Body of pancreas (tissue), 4 donors: ENCODE results near the gene ZFYVE21.

ENCODE experiments used
- CTCF ChIP-seq, 7 experiments: fragments of 450-650 bp in 4 of 7; fragments of 200-600 bp in 3 of 7; sonication (generic) in 3 of 7; IDR thresholded peaks; one replicate each; pipeline ENCODE4 v1.5.1; 2016 to 2019; ENCODE audit warnings: antibody characterized with exemption in 7 of 7
- POLR2A ChIP-seq, 3 donors: fragments of 450-650 bp; IDR thresholded peaks; one replicate each; pipeline ENCODE4 v1.6.1; 2016; ENCODE audit warnings: antibody characterized with exemption in 3 of 3, mild to moderate bottlenecking in 2 of 3

DNA sequence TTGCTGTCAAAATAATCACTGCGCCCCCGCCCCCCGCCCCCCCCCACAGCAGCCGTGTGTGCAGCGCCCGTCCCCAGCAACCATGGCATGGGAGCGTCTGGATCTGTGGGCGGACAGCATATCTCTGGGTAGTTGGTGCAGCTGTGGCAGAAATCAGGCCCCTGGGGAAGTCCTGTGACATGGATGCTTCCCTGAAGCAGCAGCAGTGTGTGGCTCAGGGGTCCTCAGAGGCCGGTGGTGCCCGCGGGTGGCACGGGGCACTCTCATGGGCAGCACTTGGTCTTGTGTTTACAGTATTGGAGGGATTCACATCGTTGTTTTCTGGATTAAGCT lies 19.6 kb upstream of the ZFYVE21 start:
- TF ChIP-seq CTCF (IDR thresholded peaks at IDR 0.05): no peak
- TF ChIP-seq POLR2A (IDR thresholded peaks at IDR 0.05): no peak
